Ovary (tissue), 9 donors: ENCODE measurements around the gene IFIT2. TPM values are rescaled to one million over a fixed set of nuclear protein-coding genes. Genes with fewer than 3 reads are reported as not detected.

Source experiments
- DNase-seq, 5 donors: peaks; one replicate each; pipeline ENCODE4 v3.0.0-alpha.2; 2019 to 2020
- H3K27ac ChIP-seq, 2 donors: fragments of 200-600 bp; one replicate each; pipeline versions ENCODE4 v1.5.1 to v1.8.0; 2019 to 2022
- H3K27me3 ChIP-seq: fragments of 200-600 bp; one replicate; pipeline ENCODE4 v1.8.0; 2022
- H3K36me3 ChIP-seq: fragments of 200-600 bp; sonication (generic); one replicate; pipeline ENCODE4 v1.5.1; 2019
- H3K4me1 ChIP-seq: one replicate; pipeline ENCODE4 v1.8.1; 2013; ENCODE audit warnings: mild to moderate bottlenecking, moderate library complexity; ENCODE audit not compliant: insufficient read depth
- H3K4me3 ChIP-seq: fragments of 200-600 bp; sonication (generic); one replicate; pipeline ENCODE4 v1.5.1; 2017
- H3K9me3 ChIP-seq, 2 donors: fragments of 200-600 bp in 1 of 2; sonication (generic) in 1 of 2; one replicate each; pipeline versions ENCODE4 v1.5.1 to v1.8.1; 2013 to 2019; ENCODE audit warnings: mild to moderate bottlenecking in 1 of 2, moderate library complexity in 1 of 2
- CTCF ChIP-seq, 3 donors: fragments of 450-650 bp in 2 of 3; fragments of 200-600 bp in 1 of 3; IDR thresholded peaks; one replicate each; pipeline versions ENCODE4 v1.5.1 to v1.8.0; 2016 to 2022; ENCODE audit warnings: antibody characterized with exemption in 3 of 3, mild to moderate bottlenecking in 1 of 3
- EP300 ChIP-seq: sonication (generic); formaldehyde crosslinking; IDR thresholded peaks from one replicate; pipeline ENCODE4 v1.6.1; 2017; ENCODE audit warnings: antibody characterized with exemption
- POLR2A ChIP-seq: fragments of 450-650 bp; IDR thresholded peaks from one replicate; pipeline ENCODE4 v1.6.1; 2017; ENCODE audit warnings: antibody characterized with exemption, mild to moderate bottlenecking, moderate library complexity
- WGBS, 3 donors: extraction: QIAGEN DNeasy Blood & Tissue Kit in 1 of 3; methylation state at CpG; one replicate each; pipeline versions ENCODE4 v1.1.5 to v1.1.7; 2013 to 2017; 5-methylcytosine and 5-hydroxymethylcytosine counted together
- intact Hi-C, 4 donors: fragments of 100-400 bp; cut with DNase I; formaldehyde crosslinking; loops; one replicate each; pipeline versions ENCODE4 v1.11.0 to v1.15.1; 2022 to 2023
- polyA plus RNA-seq, 2 donors: library from polyadenylated mRNA; stranded (reverse); fragments of 200-250 nt in 1 of 2; fragments of 350-450 nt in 1 of 2; fragmentation: Illumina TruSeq in 1 of 2; extraction: RNeasy Lipid Tissue Mini Kit (QIAGEN cat#74804) in 1 of 2; gene quantifications; one replicate each; pipeline ENCODE4 v1.2.3, GENCODE V29; 2013 to 2014
- total RNA-seq, 7 donors: library from RNA; depleted of rRNA in 2 of 7; stranded (reverse); fragments of >200 nt in 2 of 7; fragmentation: NEBNext Ultra II Directional in 3 of 7; extraction: Animal tissue kit (Norgen Biotek cat#: 25700) in 3 of 7; gene quantifications; one replicate each; pipeline versions ENCODE4 v1.1.0 to v1.2.4, GENCODE V29; 2016 to 2023
- donor health status: DM: no; HTN: no; CAD: no; lungs with moderate emphysema.
- donor health status: DM: no; HTN: no; CAD: no.
- donor health status: Bipolar disorder and iron deficiency.
- donor health status: DM: yes; HTN: yes; CAD: no.
- donor health status: DM: no; HTN: no; CAD: no.
- donor health status: DM: yes; HTN: yes; CAD: no.

Gene IFIT2
- total and polyA plus RNA-seq, 9 donors: 2.1 to 21.3 (median 6.2) TPM

DNA sequence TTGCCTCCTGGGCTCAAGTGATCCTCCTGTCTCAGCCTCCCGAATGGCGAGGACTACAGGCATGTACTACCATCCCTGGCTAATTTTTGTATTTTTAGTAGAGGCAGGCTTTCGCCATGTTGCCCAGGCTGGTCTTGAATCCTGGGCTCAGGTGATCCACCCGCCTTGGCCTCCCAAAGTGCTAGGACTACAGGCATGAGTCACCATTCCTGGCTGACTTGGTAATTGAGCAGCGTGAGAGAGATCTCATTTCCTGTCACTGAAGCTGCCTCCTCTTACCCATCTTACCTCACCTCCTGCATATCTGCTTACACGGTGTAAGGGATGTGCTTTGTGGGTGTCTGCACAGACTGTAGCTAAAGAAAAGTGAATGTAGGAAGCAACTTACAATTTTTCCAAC, 35.6 kb downstream of the IFIT2 start:
- 85 to 94% (median 89%) methylated on average over 6 of the region's 6 CpGs for WGBS, 3 donors
- intact Hi-C loops: loop anchor here in 1 of 4 donors (5.0 kb wide), 1 partner anchor 35 kb away; no protein-coding TSS in a partner anchor
- Histone ChIP-seq H3K4me3 (no peak overlapping the region), H3K27ac (no peak overlapping the region), H3K36me3 (no peaks in the 10 kb centered on the region), H3K9me3 (no peaks in the 10 kb centered on the region), H3K27me3 (no peaks in the 10 kb centered on the region), H3K4me1 (peaks cover 12% of the 10 kb centered on the region)
- DNase-seq: no peak
- TF ChIP-seq POLR2A (no peak), CTCF (IDR thresholded peaks at IDR 0.05) (no peak), EP300 (no peak)

DNA sequence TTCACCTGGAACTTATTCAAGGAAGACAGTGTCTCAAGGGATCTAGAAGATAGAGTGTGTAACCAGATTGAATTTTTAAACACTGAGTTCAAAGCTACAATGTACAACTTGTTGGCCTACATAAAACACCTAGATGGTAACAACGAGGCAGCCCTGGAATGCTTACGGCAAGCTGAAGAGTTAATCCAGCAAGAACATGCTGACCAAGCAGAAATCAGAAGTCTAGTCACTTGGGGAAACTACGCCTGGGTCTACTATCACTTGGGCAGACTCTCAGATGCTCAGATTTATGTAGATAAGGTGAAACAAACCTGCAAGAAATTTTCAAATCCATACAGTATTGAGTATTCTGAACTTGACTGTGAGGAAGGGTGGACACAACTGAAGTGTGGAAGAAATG, 36.9 kb downstream of the IFIT2 start:
- peaks cover 7% of the 10 kb centered on the region for H3K4me1 ChIP-seq
- H3K4me3 ChIP-seq: no peak overlapping the region
- H3K27me3 ChIP-seq: no peaks in the 10 kb centered on the region
- intact Hi-C loops: loop anchor here in 1 of 4 donors (5.0 kb wide), 1 partner anchor 34 kb away; no protein-coding TSS in a partner anchor
- TF ChIP-seq EP300: no peak
- TF ChIP-seq CTCF (IDR thresholded peaks at IDR 0.05): no peak
- no peak for TF ChIP-seq POLR2A
- no peak overlapping the region for H3K27ac ChIP-seq
- no peak for DNase-seq
- H3K36me3 ChIP-seq: no peaks in the 10 kb centered on the region
- WGBS, 3 donors: 95 to 98% (median 97%) methylated on average over 3 of the region's 3 CpGs
- no peaks in the 10 kb centered on the region for H3K9me3 ChIP-seq

DNA sequence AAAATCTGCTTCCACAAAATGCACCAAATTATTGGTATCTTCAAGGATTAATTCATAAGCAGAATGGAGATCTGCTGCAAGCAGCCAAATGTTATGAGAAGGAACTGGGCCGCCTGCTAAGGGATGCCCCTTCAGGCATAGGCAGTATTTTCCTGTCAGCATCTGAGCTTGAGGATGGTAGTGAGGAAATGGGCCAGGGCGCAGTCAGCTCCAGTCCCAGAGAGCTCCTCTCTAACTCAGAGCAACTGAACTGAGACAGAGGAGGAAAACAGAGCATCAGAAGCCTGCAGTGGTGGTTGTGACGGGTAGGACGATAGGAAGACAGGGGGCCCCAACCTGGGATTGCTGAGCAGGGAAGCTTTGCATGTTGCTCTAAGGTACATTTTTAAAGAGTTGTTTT, 38.0 kb downstream of the IFIT2 start:
- Histone ChIP-seq H3K4me3 (no peak overlapping the region), H3K27ac (no peak overlapping the region), H3K27me3 (no peaks in the 10 kb centered on the region), H3K4me1 (no peaks in the 10 kb centered on the region), H3K36me3 (no peaks in the 10 kb centered on the region), H3K9me3 (no peaks in the 10 kb centered on the region)
- TF ChIP-seq POLR2A (no peak), CTCF (IDR thresholded peaks at IDR 0.05) (no peak), EP300 (no peak)
- intact Hi-C loops: loop anchor here in 1 of 4 donors (5.0 kb wide), 1 partner anchor 32 kb away; no protein-coding TSS in a partner anchor
- DNase-seq: no peak
- 93 to 97% (median 96%) methylated on average over 3 to 4 of the region's 4 CpGs for WGBS, 3 donors

DNA sequence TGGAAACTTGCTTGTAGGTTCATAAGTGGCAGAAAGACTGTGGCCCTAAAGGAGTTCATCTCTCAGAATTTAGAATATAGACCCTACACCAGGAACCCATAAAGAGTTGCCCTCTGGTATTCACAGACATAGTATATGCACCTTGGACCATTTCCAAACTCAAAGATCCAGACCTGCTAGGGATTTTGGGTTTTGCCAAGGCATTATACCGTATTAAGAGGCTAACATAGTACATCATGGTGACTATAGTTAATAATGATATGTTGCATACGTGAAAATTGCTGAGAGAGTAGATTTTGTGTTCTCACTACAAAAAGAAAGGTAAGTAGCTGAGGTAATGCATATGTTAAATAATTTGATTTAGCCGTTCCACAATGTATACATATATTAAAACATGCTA, 39.8 kb downstream of the IFIT2 start:
- H3K36me3 ChIP-seq: no peaks in the 10 kb centered on the region
- WGBS, 3 donors: 91 to 92% (median 92%) methylated on average over 3 of the region's 3 CpGs
- intact Hi-C loops: no loop called here
- TF ChIP-seq EP300: no peak
- no peak for TF ChIP-seq POLR2A
- TF ChIP-seq CTCF (IDR thresholded peaks at IDR 0.05): no peak
- DNase-seq: no peak
- no peaks in the 10 kb centered on the region for H3K4me1 ChIP-seq
- no peaks in the 10 kb centered on the region for H3K9me3 ChIP-seq
- no peaks in the 10 kb centered on the region for H3K27me3 ChIP-seq
- H3K4me3 ChIP-seq: no peak overlapping the region
- no peak overlapping the region for H3K27ac ChIP-seq
